ENCODE measurements around the gene VPS33B.

DNA sequence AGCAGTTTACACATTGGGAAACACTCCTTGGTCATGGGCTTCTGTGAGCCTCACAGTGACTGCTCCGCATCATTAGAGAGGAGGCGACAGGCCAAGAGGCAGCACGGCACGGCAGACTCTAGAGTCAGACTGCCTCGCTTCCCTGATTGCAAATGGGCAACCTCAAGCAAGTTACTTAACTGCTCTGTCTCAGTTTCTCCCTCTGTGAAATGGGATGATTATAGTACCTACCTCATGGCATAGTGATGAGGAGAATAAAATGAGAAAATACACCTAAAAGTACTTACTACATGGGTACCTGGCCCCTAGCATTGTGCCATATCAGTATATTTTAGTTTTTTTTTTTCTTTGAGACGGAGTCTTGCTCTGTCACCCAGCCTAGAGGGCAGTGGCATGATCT lies 71.7 kb downstream of the VPS33B start:
- TF ChIP-seq, protein P1, sequence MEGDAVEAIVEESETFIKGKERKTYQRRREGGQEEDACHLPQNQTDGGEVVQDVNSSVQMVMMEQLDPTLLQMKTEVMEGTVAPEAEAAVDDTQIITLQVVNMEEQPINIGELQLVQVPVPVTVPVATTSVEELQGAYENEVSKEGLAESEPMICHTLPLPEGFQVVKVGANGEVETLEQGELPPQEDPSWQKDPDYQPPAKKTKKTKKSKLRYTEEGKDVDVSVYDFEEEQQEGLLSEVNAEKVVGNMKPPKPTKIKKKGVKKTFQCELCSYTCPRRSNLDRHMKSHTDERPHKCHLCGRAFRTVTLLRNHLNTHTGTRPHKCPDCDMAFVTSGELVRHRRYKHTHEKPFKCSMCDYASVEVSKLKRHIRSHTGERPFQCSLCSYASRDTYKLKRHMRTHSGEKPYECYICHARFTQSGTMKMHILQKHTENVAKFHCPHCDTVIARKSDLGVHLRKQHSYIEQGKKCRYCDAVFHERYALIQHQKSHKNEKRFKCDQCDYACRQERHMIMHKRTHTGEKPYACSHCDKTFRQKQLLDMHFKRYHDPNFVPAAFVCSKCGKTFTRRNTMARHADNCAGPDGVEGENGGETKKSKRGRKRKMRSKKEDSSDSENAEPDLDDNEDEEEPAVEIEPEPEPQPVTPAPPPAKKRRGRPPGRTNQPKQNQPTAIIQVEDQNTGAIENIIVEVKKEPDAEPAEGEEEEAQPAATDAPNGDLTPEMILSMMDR (conservative IDR thresholded peaks at IDR 0.05; ENCODE audit: low read depth, low read length) = no peak
- no peak for TF ChIP-seq EZH2 (IDR thresholded peaks at IDR 0.05; ENCODE audit: borderline replicate concordance, low read depth, low read length, poor library complexity, severe bottlenecking)
